Measurements from ENCODE around the gene APBA2.
A peak's percentile ranks its signal among the peaks of the same experiment; 100 is the strongest.

The APBA2 gene

DNA sequence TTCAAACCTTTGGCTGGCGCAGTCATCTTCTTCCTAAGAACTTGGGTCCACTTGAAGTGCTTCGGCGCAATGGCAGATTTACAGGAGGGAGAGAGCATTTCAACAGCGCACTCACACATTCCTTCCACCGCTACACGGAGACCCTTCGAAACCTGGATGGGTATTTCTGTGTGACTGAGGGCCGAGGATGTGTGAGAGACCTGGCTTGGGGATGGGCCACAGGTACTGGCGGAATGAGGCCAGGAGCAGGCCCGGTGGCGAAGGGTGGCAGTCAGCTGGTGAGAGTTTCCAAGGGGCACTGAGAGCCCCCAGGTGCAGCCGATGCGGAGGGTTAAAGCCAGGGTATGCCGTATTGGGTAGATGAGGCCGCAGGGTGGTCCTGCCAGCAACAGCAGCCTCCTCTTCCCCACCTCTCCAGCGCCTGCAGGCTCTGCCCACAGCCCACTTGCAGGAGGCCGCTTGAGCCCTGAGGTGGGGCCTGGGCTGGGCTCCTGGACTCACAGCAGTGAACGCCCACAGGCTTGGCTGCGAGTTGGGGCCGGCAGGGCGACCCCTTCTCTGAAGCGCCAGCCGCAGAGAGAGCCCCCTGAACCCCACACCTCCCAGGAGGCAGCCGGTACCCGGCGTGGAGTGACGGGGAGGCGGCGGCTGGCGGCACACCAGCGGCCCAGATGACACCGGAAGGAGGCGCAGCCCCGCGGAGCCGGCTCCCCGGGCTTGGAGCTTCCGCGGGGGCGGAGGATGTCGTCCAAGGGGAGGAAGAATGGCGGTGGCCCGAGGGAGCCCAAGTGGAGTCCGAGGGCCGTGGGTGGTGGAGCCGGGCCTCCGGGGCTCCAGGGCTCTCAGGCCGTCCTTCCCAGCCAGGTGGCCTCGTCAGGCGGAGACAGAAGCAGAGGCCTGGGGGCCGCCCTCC, 217.4 kb downstream of the APBA2 start:
- no peak for DNase-seq (ENCODE audit: low read depth in 2 of 2)

DNA sequence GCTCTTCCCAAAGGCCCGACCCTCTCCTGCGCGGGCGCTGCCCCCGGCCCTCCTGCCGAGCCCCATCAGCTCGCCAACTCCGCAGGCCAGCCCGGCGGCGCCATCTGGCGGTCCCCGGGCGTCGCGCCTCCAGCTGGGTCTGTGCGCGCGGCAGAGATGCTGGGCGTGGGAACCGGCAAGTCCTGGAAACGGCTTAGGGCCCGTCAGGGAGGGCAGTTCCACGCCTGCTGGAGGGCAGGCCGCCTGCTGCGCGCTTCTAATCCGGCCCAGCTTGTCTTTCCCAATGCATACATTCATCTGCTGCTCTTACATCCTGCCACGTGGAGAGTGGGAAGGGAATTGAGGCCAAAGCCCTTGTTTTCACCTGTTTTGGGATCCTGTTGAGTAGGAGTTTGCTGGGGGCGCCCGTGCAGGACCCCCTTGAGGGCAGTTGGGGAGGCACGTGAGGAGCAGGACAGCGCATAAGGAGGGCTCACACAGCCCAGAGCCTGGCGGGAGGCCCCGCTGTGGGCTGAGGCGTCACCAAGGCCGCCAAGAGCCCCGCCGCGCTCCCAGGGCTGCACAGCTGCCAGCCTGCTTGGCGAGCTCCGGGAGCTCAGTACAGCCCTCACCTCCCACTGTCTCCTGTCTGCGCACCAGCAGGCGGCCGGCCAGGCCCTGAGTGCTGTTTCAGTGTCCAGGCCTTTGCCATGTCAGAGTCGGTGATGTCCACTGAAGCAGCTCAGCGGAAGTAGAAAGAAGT, 218.2 kb downstream of the APBA2 start:
- peak; percentile 43 to 54 for DNase-seq (ENCODE audit: low read depth in 2 of 2)

DNA sequence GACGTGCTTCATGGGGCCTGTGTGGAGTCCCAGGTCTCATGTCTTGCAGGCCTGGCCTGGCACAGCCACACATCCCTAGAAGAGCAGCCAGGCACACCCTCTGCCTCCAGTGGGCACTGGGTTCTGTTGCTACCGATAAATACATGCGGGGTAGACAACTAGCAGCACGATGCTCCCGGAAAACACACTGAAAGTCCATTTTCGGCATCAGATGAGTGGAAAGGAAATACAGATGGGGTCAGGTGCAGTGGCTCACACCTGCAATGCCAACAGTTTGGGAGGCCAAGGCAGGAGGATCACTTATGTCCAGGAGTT, 218.7 kb downstream of the APBA2 start:
- DNase-seq (ENCODE audit: low read depth in 2 of 2), result no peak

DNA sequence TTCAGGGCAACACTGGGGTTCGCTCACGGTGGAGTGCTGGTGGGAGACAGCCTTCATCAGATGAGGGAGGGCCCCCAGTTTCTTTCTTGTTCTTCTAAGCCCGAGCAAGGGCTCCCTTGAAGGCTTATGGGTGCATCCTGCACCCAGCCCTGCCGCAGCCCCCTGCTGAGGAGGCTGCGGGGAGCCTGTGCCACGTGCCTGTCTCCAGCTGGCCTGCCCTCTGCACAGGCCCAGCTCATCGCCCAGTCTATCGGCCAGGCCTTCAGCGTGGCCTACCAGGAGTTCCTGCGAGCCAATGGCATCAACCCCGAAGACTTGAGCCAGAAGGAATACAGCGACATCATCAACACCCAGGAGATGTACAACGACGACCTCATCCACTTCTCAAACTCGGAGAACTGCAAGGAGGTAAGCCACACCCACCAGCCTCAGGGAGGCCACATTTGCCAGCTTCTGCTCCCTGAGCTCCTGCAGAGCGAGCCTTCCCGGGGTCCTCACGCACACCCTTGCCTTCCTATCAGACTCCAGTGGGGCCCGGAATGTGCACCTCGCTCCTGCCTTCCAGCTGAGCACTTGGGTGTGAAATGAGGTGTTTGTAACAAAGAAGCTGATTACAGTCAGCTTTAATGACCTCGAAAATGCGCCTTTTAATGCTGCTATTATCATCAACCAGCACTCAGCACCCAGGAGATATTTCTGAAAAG, 219.5 kb downstream of the APBA2 start:
- no peak for DNase-seq (ENCODE audit: low read depth in 2 of 2)

DNA sequence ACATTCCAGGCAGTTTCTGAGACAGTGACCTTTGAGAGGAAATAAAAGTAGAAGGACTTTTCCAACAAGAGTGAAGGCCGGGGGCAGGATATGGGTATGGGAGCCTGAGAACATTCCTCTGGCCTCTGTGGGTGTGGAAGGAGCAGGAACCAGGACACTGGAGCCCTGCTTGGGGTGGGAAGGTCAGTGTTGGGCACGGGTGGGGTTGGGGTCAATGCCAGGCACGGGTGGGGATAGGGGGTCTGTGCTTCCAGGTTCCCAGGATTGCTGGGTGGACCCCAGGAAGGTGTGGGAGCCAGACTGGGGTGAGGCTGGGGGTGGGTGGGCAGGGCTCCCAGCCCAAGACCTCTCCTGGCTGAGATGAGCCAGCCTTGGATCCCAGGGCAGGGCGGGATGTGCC, 220.3 kb downstream of the APBA2 start:
- DNase-seq (ENCODE audit: low read depth in 2 of 2), result no peak

DNA sequence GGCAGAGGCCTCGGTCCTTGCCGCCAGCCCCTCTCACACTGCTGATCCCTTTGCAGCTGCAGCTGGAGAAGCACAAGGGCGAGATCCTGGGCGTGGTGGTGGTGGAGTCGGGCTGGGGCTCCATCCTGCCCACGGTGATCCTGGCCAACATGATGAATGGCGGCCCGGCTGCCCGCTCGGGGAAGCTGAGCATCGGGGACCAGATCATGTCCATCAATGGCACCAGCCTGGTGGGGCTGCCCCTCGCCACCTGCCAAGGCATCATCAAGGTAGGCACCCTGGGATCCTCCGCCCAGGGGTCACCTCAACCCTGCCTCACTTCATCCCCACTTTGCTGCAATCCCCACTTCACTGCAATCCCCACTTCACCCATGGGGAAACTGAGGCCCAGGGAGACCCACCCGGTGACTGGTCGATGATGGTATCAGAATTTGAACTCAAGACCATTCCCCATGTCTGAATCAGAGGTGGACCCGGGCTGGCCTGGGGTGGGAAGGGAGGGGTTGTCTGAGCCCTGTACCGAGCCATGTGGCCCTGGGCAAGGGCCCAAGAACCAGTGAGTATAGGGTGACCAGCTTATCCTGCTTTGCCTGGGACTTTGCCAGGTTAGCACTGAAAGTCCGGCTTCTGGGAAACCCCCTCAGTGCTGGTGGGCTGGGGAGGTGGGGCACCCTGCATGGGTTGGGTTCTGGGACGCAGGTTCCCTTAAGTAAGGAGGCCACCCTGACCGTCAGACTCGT, 220.9 kb downstream of the APBA2 start:
- DNase-seq (ENCODE audit: low read depth in 2 of 2), result no peak

DNA sequence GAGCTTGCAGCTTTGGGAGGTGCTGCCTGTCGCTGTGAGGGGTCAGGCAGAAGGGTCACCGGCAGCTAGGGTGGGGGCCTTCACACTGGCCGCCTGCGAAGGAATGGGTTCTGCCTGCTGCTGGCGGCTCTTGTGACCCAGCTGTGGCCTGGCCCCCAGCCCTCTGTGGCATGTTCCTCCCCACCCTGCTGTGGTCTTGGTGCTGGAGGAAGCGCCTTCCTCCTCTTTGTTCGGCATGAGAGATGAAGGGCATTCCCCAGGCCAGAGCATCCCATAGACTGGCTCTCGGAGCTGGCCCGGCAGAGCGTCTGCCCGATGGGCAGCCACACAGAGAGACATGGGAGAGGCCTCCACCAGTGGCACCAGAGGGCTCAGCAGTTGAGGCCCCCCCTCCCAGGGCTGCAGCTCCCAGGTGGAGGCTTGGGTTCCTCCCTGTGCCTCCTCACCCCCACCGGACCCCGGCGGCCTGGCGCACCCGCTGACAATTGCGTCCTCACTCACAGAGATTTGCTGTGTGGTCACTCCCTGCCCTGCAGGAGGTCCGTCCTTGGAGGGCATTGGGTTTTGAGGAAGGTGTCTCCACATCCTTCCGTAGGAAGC, 221.6 kb downstream of the APBA2 start:
- no peak for DNase-seq (ENCODE audit: low read depth in 2 of 2)

DNA sequence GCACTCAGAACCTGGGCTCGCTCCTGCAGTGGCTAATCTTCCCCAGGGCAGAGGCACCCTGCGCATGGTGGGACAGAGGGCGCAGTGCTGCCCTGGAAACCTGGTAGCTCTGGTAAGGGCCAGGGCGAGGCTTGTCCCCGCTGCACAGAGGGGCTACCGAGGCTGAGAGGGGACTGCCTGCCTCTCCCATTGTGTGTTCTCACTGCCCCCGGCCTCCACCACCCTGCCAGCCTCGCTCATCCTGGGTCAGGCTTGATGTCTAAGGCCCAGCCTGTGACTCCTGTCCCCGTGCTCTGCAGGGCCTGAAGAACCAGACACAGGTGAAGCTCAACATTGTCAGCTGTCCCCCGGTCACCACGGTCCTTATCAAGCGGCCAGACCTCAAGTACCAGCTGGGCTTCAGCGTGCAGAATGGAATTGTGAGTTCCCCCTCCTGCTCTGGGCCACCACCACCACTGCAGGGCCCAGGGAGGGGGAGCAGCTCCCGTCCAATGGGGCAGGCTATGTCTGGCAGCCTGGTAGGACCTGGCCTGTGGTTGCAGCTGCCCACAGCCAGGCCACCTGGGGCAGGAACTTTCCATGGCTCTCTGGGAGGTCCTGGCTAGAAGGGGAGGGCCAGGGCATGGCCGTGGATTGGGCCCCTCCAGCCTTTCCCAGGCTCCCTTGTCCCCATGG, 222.3 kb downstream of the APBA2 start:
- DNase-seq (ENCODE audit: low read depth in 2 of 2), result no peak

DNA sequence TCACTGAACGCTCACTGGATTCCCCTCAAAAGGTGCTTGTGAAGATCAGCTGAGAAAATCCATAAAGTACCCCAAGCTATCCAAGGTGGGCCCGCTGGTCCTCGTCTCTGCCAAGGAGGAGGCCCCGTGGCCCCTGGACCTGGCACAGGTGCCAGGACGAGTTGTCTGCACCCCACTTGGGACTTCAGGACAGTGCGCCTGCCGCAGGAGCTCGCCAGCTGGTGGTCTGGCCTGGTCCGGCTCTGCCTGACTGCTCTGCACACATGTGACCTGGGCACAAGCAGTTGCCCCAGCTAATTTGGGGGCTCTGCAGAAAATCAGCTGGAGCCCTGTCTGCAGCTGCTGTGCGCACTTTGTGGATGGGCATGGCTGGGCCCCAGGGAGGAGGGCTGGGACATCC, 224.0 kb downstream of the APBA2 start:
- DNase-seq (ENCODE audit: low read depth in 2 of 2), result no peak

DNA sequence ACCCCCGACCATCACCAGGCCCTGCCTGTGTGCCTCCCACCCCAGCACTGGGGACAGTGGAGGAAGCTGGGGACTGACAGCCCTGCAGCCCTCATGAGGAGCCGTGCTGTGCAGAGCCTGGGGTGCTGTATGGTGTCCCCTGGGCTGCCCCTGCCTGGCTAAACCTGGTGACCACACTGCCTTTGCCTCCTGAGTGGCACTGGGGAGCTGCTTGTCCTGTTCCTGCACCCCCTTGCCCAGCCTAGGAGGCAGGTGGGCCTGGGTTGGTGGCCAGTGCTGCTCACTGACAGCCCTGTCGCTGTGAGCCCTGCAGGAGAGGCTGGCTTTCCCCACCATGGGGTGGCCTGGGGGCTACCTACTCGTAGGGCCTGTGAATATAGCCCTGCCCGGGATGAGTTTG, 224.4 kb downstream of the APBA2 start:
- DNase-seq (ENCODE audit: low read depth in 2 of 2), result no peak

DNA sequence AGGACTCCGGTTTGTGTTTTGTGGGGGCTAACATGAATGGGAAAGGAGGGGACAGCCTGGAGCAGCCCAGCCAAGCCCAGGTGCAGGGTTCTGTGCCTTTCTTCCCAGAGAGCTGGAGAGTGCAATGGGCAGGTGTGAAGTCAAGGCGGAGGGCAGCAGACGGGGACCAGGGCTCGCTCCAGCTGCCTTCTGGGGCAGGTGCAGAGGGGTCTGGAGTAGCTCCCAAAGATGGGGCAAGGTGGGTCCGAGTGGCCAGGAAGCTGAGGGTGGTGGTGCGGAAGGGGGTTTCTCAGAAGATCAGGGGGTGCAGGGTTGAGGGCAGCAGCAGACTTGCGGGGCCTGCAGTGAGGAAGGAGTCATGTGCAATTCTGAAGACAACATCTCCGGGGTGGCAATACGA, 225.0 kb downstream of the APBA2 start:
- DNase-seq (ENCODE audit: low read depth in 2 of 2), result no peak

DNA sequence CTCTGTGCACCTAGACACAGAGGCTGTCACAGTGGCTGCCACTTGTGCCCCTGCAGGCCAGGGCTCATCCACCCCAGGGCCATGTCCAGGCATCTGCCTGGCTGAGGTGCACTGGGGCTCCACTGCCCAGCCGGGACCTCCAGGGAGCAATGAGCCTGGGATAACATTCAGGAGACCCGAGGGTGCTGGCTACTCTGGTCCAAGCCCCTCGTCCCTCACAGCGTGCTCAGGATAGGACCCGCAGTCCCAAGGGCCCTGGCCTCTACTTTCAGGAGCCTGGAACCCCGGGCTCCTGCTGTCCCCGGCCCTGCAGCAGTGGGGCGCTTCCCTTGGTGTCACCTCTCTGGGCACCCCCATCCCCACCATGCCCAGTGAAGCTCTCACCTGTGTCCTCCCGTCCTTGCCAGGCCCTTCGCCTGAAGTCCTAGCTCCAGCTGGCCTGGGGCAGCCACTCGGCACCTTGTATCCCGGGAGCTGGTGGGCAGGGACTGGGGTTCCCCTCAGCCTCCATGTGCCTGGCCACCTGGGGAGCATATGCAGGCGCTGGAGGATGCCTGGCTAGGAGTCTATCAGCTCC, 226.0 kb downstream of the APBA2 start:
- no peak for DNase-seq (ENCODE audit: low read depth in 2 of 2)

DNA sequence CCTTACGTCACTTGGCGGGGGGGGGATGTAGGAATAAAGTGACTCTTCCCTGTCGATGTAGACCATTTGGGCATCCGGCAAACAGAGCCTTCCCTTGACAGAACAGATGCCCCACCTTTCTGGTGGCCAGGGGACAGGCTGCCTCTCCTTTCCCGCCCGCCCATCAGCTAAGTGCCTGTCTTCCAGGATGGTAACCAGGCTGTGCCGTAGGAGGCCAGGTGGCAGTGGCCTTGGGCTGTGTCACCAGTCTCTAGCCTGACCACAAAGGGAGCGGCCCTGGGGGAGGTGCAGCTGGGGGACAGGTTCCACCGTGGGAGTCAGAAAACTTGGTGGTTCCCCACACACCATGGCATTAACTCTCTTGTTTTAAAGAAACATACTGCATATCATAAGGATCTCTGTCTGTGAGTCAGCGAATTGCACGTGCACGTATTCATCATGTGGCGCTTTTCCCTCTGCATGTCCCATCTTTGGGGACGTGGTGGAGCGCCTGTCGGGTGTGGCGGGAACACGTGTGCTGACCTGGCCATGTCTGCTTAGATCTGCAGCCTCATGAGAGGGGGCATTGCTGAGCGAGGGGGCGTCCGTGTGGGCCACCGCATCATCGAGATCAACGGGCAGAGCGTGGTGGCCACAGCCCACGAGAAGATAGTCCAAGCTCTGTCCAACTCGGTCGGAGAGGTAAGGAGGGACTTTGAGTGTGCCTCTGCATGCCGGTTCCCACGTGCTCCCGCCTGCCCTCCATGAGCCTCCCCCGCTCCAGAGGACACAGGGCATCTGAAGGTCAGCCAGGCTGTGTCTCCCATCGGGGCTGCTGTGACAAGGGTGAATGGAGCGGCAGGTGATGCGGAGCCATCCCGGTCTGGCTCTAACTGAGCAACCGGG, 227.8 kb downstream of the APBA2 start:
- DNase-seq (ENCODE audit: low read depth in 2 of 2), result no peak

DNA sequence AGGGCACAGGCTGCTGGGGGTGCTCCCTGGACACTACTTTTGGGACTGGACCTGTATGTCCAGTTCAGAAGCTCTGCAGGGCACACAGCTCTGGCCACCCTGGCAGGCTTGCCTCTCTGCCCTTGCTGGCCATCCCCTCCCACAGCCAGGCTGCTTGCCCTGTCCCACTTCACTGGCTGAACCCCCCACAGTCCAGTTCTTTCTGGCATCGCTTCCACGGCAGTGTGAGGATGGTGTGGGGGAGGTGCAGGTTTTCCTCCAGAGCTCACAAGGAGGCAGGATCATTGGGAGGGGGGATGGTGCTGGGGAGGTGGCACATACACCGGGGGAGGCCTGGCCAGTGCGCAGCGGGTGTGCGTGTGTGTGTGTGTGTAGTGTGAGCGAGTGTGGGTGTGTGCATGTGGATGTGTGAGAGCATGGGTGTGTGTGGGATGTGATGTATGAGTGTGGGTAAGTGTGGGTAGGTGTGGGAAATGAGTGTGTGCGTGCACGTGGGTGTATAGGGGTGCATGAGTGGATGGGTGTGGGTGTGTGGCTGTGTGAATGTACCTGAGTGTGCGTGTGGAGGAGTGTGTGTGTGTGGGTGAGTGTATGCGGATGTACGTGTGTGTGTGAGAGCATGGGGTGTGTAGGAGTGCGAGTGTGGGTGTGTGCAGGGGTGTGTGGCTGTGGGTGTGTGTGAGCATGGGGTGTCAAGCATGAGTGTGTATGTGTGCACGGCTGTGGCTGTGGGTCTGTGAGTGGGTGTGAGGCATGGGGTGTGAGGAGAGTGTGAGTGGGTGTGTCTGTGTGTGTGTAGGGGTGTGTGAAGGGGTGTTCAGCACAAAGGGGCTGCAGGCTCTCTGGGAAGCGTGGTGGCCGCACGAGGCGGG, 228.7 kb downstream of the APBA2 start:
- DNase-seq (ENCODE audit: low read depth in 2 of 2), result no peak

DNA sequence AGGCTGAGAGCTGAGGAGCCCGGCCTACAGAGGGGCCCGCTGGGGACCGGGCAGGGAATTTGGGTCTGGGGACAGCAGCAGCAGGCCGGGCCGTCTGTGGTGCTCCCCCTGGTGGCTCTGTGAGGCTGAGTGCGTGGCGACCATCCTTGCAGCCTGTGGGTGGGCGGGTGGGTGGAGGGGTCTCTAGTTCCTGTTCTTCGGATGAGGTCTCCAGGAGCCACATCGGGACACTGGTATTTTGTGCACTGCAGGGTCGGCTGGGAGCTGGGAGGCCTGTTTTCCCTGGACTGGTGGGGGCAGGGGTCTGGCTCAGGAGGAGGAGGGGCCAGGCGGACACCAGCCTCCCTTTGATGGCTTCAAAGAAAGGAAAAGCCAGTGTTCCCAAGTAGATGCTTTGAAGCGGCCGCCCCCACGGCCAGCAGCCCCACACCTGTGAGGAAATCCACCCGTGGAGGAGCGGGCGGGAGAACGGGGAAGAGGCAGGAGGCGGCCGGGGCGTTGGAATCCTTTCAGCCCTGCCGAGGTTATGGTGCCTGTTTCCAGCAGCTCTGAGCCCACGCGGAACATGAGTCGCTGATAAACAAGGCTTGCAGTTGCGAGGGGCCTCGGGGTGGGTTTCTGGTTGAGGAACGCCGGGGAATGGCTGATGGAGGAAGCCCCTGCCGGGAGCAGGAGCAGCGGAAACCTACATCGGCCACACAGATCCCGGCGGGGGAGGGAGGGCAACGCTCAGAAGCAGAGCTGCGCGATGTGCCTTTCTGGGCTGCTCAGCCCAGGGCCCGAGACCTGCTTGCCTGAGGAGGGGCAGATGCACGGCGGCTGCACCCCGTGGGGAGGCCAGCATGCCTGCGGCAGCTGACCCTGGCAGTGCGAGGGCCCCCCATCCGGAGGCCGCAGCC, 229.6 kb downstream of the APBA2 start:
- no peak for DNase-seq (ENCODE audit: low read depth in 2 of 2)

DNA sequence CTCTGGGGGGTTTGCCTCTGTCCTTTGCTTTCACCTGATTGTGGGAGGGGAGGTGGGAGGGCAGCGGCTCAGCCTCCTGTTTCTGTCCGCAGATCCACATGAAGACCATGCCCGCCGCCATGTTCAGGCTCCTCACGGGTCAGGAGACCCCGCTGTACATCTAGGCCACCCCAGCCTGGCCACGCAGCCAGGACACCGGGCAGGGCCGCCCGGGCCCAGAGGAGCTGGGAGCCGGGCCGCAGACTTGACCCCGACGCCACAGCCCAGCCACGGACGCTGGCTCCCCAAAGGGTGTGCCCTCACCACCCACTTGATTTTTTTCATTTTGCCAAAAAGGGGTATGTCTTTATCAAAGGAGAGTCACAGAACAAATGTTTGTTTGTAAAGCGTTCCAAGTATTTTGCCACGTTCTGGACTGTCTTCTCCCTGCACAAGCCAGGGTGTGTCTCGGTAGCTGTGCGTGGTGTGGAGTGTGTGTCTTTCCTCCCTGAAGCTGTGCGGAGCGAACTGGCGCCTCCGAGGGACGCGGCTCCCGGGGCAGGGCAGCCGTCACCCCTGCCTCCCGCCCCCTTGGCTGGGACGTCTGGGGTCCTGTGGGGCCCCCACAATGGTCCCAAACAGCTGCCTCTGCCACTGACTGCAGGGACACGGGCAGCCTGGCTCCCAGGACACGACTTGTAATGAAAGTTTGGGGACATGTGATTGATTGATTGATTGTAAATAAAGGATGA, 231.4 kb downstream of the APBA2 start:
- no peak for DNase-seq (ENCODE audit: low read depth in 2 of 2)

DNA sequence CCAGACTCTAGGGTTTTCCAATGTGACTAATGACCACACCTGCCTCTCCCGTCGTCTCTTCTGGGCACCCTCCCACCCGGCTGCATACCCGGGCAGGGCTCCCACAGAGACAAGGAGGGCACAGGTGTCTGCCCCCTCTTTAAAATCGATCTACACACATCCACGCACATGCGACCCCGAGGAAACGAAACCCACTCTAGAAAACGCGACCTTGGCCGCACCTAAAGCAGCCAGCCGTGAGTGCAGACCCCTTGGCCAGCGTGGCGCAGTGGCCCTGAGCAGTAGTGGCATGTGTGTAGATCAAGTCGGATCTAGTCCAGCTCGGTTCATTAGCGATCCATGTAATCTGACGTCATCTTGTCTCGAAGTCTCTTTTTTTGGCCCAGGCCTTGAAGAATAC, 232.0 kb downstream of the APBA2 start:
- no peak for DNase-seq (ENCODE audit: low read depth in 2 of 2)

All from stimulated activated CD4-positive, alpha-beta T cell treated with anti-CD3 and anti-CD28 coated beads, Interleukin-15, amount 100 ng/mL, for 48 hours (primary cell).